GM04503 (cell line): Measurements from ENCODE around the gene TLR7.

Experiments used
- DNase-seq: peaks from one replicate; pipeline ENCODE4 v3.0.0-alpha.2; 2012; ENCODE audit warnings: low read depth

Gene TLR7

DNA sequence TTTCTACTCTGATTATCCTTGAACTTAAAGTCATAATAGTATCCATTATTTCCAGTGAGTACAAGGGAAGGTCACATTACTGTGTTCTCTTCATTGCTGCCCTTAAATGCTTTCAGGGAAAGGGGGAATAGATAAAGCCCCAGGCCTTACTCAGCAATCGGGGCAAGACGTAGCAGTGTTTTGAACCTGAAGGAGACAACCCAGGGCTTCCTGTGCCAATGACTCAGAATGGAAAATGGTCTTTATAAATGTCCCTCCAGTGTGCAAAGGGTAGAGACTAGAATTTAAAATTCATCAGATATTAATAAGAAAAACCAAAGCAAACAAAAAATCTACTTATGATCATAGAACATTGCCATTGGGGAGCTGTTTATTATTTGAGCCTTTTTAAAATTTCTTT lies 63.3 kb downstream of the TLR7 start:
- DNase-seq = no peak

DNA sequence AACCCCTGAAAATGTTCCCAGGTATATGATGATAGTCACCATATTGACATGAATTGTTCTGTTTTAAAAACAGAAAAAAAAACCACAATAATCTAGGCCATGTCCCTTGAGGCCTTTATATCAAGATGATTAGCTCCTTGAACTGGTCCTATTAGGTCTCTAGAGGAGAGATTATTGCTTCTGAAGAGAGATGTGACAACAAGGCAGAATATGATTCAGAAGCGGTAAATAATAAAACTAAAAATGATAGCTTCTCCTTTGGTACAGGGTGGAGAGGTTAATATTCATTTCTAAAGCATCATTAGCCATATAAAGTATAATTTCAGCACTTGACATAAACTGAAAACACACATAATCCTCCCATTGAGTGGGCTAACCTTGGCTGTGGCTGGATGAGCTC lies 65.4 kb downstream of the TLR7 start:
- no peak for DNase-seq

DNA sequence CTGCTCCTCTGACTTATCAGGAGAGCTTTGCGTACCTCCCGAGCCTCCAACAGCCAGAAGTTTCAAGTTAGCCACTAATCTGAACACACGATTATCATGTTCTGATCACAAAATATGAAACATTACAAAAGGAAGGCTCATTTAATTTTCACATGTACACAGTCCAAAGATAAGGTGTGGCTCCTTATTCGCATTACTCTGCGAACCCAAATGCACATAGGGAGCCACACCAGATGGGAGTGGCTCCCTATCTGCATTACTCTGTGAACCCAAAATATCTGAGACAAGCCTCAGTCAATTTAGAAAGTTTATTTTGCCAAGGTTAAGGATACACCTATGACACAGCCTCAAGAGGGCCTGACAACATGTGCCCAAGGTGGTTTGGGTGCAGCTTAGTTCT lies 68.0 kb downstream of the TLR7 start:
- no peak for DNase-seq

DNA sequence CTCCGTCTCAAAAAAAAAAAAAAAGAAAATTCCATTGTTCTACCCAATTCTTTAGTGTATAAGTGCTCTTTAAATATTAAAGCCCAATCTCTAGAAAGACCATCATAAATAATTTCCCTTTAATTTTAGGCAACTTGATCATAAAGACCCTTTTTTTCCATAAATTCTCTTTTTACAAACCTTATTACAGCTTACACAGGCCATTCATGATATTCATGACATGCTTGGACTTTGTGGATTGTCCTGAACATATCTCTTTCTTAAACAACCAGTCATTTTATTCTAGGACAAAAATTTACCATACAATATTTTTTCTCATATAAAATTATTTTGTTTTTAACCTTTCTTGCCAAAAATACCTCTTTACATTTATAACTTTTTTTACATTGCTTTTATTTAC lies 70.1 kb downstream of the TLR7 start:
- DNase-seq = no peak
